ENCODE results near the gene TOMT.
"Not testable (repeated sequence)": the region's sequence is repeated elsewhere in the genome, so short reads cannot be mapped to it uniquely, and the experiment has no call there.

TOMT gene

DNA sequence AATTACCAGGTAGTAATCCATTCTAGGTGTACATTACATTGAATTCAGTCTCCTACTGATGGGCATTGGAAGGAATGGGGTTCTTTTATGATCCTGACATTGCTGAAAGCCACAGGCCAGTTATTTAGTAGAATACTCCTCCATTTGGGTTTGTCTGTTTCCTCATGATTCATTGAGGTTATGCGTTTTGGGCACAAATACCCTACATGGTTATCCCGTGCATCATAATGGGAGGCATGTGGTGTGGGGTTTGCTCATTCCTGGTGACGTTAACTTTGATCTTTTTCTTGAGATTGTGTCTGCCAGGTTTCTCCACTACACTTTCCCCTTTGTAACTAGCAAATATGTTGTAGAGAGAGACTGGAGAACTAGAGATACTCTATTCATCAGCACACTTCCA, 35.3 kb downstream of the TOMT start:
- H3K4me1 ChIP-seq (ENCODE audit: control insufficient read depth, insufficient read depth, low read length) = no peaks in the 10 kb centered on the region
- no peak overlapping the region for H3K27ac ChIP-seq (ENCODE audit: low read length)
- no CpG with 5 or more reads among the region's 3 CpGs for WGBS (ENCODE audit: insufficient coverage, insufficient read length)
- no peaks in the 10 kb centered on the region for H3K36me3 ChIP-seq (ENCODE audit: control insufficient read depth, insufficient read depth, low read length)
- H3K27me3 ChIP-seq (ENCODE audit: control insufficient read depth, insufficient read depth, low read length) = no peaks in the 10 kb centered on the region
- no peak overlapping the region for H3K4me3 ChIP-seq (ENCODE audit: low read length)
- H3K9me3 ChIP-seq (ENCODE audit: control insufficient read depth, insufficient read depth, low read length) = no peaks in the 10 kb centered on the region
- no peak for DNase-seq (ENCODE audit: low read depth, low spot score)

DNA sequence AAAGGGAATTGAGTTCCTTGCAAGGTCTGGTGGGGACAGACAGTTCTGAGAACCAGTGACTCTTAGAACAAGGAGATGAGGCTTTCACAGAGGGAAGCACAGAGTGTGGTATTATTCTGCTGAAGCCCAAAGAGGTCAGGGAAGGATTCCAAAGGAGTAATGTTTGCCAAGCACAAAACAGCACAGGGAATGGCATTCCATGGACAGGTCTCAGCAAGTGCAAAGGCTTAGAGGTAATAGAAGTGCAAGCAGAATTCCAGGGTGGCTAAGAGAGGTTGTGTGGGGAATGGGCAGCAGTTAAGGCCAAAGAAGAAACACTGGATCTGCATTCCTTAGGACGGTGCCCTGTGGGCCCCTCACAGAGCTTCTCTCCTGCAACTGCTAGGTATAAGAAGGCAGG, 36.4 kb downstream of the TOMT start:
- not testable (repeated sequence) for H3K4me3 ChIP-seq (ENCODE audit: low read length); H3K4me1 ChIP-seq (ENCODE audit: control insufficient read depth, insufficient read depth, low read length); H3K27me3 ChIP-seq (ENCODE audit: control insufficient read depth, insufficient read depth, low read length); DNase-seq (ENCODE audit: low read depth, low spot score); H3K9me3 ChIP-seq (ENCODE audit: control insufficient read depth, insufficient read depth, low read length); H3K36me3 ChIP-seq (ENCODE audit: control insufficient read depth, insufficient read depth, low read length); H3K27ac ChIP-seq (ENCODE audit: low read length)
- WGBS (ENCODE audit: insufficient coverage, insufficient read length) = no CpG with 5 or more reads among the region's 1 CpG

GRCh38 chr11:72142543-72142942, 36.8 kb downstream of the TOMT start:
- not testable (repeated sequence) for H3K27me3 ChIP-seq (ENCODE audit: control insufficient read depth, insufficient read depth, low read length); H3K4me1 ChIP-seq (ENCODE audit: control insufficient read depth, insufficient read depth, low read length); H3K9me3 ChIP-seq (ENCODE audit: control insufficient read depth, insufficient read depth, low read length); H3K36me3 ChIP-seq (ENCODE audit: control insufficient read depth, insufficient read depth, low read length); H3K27ac ChIP-seq (ENCODE audit: low read length); H3K4me3 ChIP-seq (ENCODE audit: low read length); DNase-seq (ENCODE audit: low read depth, low spot score)
- WGBS (ENCODE audit: insufficient coverage, insufficient read length) = no CpG with 5 or more reads among the region's 1 CpG

- Histone ChIP-seq H3K27me3 (ENCODE audit: control insufficient read depth, insufficient read depth, low read length) (no peaks in the 10 kb centered on the region), H3K9me3 (ENCODE audit: control insufficient read depth, insufficient read depth, low read length) (no peaks in the 10 kb centered on the region), H3K36me3 (ENCODE audit: control insufficient read depth, insufficient read depth, low read length) (no peaks in the 10 kb centered on the region), H3K4me1 (ENCODE audit: control insufficient read depth, insufficient read depth, low read length) (no peaks in the 10 kb centered on the region), H3K4me3 (ENCODE audit: low read length) (no peak overlapping the region), H3K27ac (ENCODE audit: low read length) (no peak overlapping the region)
- no CpG with 5 or more reads among the region's 4 CpGs for WGBS (ENCODE audit: insufficient coverage, insufficient read length)
- no peak for DNase-seq (ENCODE audit: low read depth, low spot score)
Measured at GRCh38 chr11:72144807-72145565, 39.3 kb downstream of the TOMT start.

DNA sequence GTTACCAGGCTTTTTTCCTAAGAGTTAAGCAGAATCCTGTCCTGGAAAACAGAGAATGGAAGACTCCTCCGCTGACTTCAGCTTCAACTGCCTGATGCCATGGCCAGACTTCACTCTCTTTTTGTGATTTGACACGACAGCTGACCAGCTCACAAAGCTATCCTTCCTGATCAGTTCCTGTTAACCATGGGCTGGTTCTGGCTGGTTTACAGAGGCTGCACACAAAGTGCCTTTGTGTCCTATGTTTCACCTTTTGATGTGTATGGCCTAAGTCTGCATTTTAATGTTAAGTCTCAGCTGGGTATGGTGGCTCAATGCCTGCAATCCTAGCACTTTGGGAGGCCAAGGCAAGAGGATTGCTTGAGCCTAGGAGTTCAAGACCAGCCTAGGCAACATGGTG, 40.9 kb downstream of the TOMT start:
- Histone ChIP-seq H3K4me3 (ENCODE audit: low read length) (no peak overlapping the region), H3K27me3 (ENCODE audit: control insufficient read depth, insufficient read depth, low read length) (no peaks in the 10 kb centered on the region), H3K4me1 (ENCODE audit: control insufficient read depth, insufficient read depth, low read length) (no peaks in the 10 kb centered on the region), H3K9me3 (ENCODE audit: control insufficient read depth, insufficient read depth, low read length) (no peaks in the 10 kb centered on the region), H3K27ac (ENCODE audit: low read length) (no peak overlapping the region), H3K36me3 (ENCODE audit: control insufficient read depth, insufficient read depth, low read length) (no peaks in the 10 kb centered on the region)
- no CpG with 5 or more reads among the region's 2 CpGs for WGBS (ENCODE audit: insufficient coverage, insufficient read length)
- no peak for DNase-seq (ENCODE audit: low read depth, low spot score)

GRCh38 chr11:72150882-72151281, 45.2 kb downstream of the TOMT start:
- H3K9me3 ChIP-seq (ENCODE audit: control insufficient read depth, insufficient read depth, low read length) = no peaks in the 10 kb centered on the region
- H3K36me3 ChIP-seq (ENCODE audit: control insufficient read depth, insufficient read depth, low read length) = no peaks in the 10 kb centered on the region
- no peak overlapping the region for H3K4me3 ChIP-seq (ENCODE audit: low read length)
- WGBS (ENCODE audit: insufficient coverage, insufficient read length) = no CpG with 5 or more reads among the region's 4 CpGs
- no peak for DNase-seq (ENCODE audit: low read depth, low spot score)
- no peaks in the 10 kb centered on the region for H3K27me3 ChIP-seq (ENCODE audit: control insufficient read depth, insufficient read depth, low read length)
- H3K4me1 ChIP-seq (ENCODE audit: control insufficient read depth, insufficient read depth, low read length) = no peaks in the 10 kb centered on the region
- no peak overlapping the region for H3K27ac ChIP-seq (ENCODE audit: low read length)

GRCh38 chr11:72153874-72154273, 48.1 kb downstream of the TOMT start:
- not testable (repeated sequence) for DNase-seq (ENCODE audit: low read depth, low spot score); H3K27me3 ChIP-seq (ENCODE audit: control insufficient read depth, insufficient read depth, low read length); H3K9me3 ChIP-seq (ENCODE audit: control insufficient read depth, insufficient read depth, low read length); H3K27ac ChIP-seq (ENCODE audit: low read length); H3K4me1 ChIP-seq (ENCODE audit: control insufficient read depth, insufficient read depth, low read length); H3K36me3 ChIP-seq (ENCODE audit: control insufficient read depth, insufficient read depth, low read length); H3K4me3 ChIP-seq (ENCODE audit: low read length)
- no CpG with 5 or more reads among the region's 6 CpGs for WGBS (ENCODE audit: insufficient coverage, insufficient read length)

DNA sequence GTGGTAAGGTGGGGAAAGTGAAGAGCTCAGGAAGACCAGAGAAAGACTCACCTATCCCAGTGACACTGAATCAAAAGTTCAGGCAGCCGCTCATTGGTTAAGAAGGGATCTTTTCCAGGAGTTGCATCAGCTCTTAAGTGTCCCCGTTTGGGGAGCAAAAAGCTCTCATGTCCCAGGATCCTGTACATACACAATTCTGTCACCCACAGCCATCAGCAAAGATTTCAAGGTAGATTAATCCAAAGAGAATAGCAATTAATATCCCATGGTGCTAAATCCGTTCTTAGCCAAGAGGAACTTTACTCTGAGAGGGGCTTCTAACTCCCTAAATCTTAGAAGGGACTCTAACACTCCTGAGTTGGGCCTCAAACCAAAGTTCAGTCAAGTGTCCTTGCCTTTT, 49.1 kb downstream of the TOMT start:
- no peak for DNase-seq (ENCODE audit: low read depth, low spot score)
- no CpG with 5 or more reads among the region's 3 CpGs for WGBS (ENCODE audit: insufficient coverage, insufficient read length)
- Histone ChIP-seq H3K4me3 (ENCODE audit: low read length) (no peak overlapping the region), H3K27ac (ENCODE audit: low read length) (no peak overlapping the region), H3K36me3 (ENCODE audit: control insufficient read depth, insufficient read depth, low read length) (no peaks in the 10 kb centered on the region), H3K9me3 (ENCODE audit: control insufficient read depth, insufficient read depth, low read length) (no peaks in the 10 kb centered on the region), H3K4me1 (ENCODE audit: control insufficient read depth, insufficient read depth, low read length) (no peaks in the 10 kb centered on the region), H3K27me3 (ENCODE audit: control insufficient read depth, insufficient read depth, low read length) (no peaks in the 10 kb centered on the region)

DNA sequence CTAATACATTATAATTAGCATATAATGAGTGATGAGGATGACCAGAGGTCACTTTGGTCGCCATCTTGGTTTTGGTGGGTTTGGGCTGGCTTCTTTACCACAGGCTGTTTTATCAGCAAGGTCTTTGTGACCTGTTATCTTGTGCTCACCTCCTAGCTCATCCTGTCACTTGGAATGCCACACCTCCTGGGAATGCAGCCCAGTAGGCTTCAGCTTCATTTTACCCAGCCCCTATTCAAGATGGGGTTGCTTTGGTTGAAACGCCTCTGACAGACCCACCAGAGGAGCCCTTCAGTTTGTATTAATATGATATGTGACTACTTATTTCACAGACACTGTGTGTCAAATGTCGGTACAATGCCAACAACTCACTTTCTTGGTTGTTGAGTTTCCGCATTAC, 50.0 kb downstream of the TOMT start:
- Histone ChIP-seq H3K27me3 (ENCODE audit: control insufficient read depth, insufficient read depth, low read length) (no peaks in the 10 kb centered on the region), H3K36me3 (ENCODE audit: control insufficient read depth, insufficient read depth, low read length) (no peaks in the 10 kb centered on the region), H3K4me3 (ENCODE audit: low read length) (no peak overlapping the region), H3K4me1 (ENCODE audit: control insufficient read depth, insufficient read depth, low read length) (no peaks in the 10 kb centered on the region), H3K27ac (ENCODE audit: low read length) (no peak overlapping the region), H3K9me3 (ENCODE audit: control insufficient read depth, insufficient read depth, low read length) (no peaks in the 10 kb centered on the region)
- no peak for DNase-seq (ENCODE audit: low read depth, low spot score)
- no CpG with 5 or more reads among the region's 4 CpGs for WGBS (ENCODE audit: insufficient coverage, insufficient read length)

DNA sequence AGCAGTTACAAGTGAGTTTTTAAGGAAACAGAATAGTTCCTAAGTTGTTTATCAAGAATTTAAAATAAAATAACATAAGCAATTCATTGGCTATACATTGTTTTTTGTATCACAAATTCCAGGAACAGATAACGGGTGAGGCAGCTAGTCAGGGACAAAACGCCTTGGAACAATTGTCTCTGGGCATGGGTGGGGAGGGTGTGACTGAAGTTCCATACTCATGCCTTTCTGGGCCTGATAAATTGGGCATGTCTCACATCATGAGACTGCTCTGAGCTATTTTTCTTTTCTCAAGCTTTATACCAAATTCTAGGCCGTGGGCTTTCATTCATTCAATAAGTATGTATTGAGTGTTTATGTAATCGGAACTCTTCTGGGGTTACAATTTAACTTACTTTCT, 51.4 kb downstream of the TOMT start:
- H3K4me3 ChIP-seq (ENCODE audit: low read length) = no peak overlapping the region
- DNase-seq (ENCODE audit: low read depth, low spot score) = no peak
- WGBS (ENCODE audit: insufficient coverage, insufficient read length) = no CpG with 5 or more reads among the region's 4 CpGs

More for the DNA sequence above, 51.4 kb downstream of the TOMT start:
- no peaks in the 10 kb centered on the region for H3K9me3 ChIP-seq (ENCODE audit: control insufficient read depth, insufficient read depth, low read length)
- H3K27ac ChIP-seq (ENCODE audit: low read length) = no peak overlapping the region
- H3K4me1 ChIP-seq (ENCODE audit: control insufficient read depth, insufficient read depth, low read length) = no peaks in the 10 kb centered on the region
- H3K36me3 ChIP-seq (ENCODE audit: control insufficient read depth, insufficient read depth, low read length) = no peaks in the 10 kb centered on the region
- H3K27me3 ChIP-seq (ENCODE audit: control insufficient read depth, insufficient read depth, low read length) = no peaks in the 10 kb centered on the region

All from iPS DF 6.9 (cell line).